ENCODE results near the gene MAP3K12.
"Not testable (repeated sequence)": the region's sequence is repeated elsewhere in the genome, so short reads cannot be mapped to it uniquely, and the experiment has no call there.

The MAP3K12 gene
- total RNA-seq, result 42.8 to 50.2 reads per million in 2 donors

GRCh38 chr12:53499266-53500141 lies at the start of gene MAP3K12:
MAP3K12 (minus strand) TSS chr12:53499458; CDS start chr12:53487391, 12,067 bp downstream.
- DNase-seq, result peak; percentile 56

- DNase-seq, result not testable (repeated sequence)
Measured at GRCh38 chr12:53548354-53548753, 49.1 kb upstream of the MAP3K12 start.

DNA sequence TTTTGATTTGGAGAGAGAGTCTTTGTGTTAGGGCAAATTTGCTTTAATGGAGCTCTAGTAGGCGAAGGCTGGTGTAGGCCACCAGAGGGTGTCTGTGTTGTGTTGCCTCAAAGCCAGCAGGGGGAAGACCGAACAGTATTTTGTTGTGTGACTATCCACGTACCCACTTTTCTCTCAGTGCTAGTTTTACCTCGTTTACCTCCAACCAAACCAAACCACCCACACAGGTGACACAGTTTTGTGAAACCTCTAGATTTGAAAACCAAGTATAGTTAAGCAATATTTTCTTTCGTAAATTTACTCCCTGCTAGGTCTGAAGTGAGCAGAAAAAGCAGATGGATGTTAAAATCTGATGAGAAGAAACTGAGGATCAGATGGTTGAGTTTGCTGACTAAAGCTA lies 44.3 kb upstream of the MAP3K12 start:
- DNase-seq, result no peak

GRCh38 chr12:53539526-53539925 lies 40.3 kb upstream of the MAP3K12 start:
- no peak for DNase-seq

GRCh38 chr12:53538209-53538689 lies 39.0 kb upstream of the MAP3K12 start:
- no peak for DNase-seq

- no peak for DNase-seq
Measured at GRCh38 chr12:53536962-53537361, 37.7 kb upstream of the MAP3K12 start.

DNA sequence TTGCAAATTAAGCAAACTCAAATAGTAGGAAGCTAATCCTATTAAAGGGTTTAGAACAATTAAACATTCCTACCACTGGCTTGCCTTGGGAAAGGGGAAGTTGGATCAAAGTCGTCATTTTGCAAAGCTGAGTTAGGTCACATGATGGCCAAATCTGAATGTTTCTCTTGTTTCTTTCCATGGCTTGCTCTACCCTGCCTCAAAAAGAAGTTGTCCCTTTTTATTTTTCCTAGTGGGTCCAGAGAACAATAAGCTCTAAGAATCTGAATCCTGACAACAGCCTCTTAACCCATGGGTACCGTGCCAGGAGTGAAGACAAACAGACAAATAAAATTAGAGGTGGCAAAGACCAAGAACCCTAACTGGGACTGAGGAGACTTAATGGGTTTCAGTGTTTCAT lies 34.2 kb upstream of the MAP3K12 start:
- no peak for DNase-seq

DNA sequence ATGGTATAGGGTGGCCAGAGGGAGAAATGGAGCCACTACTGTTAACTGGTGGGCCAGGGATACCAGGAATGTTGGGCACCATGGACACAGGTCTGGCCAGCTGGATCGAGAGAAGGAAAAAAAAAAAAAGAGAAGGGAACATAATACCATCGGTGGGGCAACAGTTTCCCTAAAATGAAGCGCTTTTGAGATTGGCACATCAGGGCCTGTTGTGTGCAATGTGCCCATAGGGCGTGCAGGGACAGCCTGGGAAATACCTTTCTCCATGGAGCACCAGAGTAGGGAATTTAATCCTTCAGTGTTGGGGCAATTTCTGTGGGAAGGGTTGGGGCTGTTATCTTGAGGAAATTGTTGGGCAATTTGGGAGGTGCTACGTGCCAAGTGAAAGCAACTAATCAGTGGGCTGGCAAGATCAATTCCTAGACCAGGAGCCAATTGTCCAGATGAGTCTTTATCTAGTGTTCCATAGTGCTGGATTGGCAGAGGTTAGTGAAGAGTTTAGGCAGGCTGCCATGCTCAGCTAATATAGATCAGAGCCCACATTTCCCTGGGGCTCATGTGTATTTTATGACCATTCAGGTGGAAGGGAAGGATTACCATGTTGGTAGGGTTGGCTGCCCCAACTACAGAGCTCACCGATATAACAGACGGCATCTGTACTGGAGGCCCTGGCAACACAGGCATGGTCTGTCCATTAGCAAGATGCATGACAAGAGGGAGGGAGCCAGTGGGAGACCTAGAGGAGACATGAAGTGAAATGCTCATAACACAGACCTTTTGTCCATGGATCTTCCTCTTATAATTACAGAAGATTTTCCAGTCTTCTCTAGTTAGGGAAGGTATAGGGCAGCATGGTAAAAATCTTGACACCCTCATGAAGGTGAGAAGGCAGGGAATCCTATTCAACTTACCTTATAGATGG lies 33.5 kb upstream of the MAP3K12 start:
- DNase-seq, result no peak

DNA sequence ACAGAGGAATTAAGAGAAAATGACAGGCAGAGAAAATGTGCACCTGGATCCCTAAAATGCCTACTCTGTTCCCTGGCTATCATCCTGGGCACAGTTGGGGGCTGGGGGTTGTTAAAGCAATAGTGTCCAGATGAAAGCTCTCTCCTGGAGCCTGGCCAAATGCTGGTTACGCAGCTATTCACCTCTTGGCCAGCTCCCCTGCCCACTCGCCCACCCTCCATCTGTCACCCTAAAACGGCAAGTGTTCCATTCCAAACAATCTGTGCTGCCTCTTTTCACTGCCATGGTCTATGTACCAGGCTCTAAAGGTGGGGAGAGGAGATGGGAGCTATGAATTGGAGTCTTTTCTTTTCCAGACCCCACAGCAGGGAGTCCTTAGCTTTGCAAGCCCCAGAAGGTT lies 32.8 kb upstream of the MAP3K12 start:
- no peak for DNase-seq

DNA sequence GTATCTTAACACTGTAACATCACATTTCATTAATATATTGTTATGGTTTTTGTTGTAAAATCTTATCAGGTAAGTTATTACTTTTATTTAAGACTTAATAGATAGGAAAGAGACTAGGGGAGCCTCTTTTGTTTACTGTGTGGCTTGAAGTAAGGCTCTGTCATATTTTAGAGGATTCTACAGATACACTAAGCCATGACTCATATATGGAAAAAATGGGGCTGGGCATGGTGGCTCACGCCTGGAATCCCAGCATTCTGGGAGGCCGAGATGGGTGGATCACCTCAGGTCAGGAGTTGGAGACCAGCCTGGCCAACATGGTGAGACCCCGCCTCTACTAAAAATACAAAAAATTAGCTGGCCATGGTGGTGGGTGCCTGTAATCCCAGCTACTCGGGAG lies 31.7 kb upstream of the MAP3K12 start:
- DNase-seq, result no peak

- DNase-seq, result no peak
Measured at GRCh38 chr12:53530061-53530460, 30.8 kb upstream of the MAP3K12 start.

GRCh38 chr12:53524476-53524875 lies 25.2 kb upstream of the MAP3K12 start:
- DNase-seq, result no peak

DNA sequence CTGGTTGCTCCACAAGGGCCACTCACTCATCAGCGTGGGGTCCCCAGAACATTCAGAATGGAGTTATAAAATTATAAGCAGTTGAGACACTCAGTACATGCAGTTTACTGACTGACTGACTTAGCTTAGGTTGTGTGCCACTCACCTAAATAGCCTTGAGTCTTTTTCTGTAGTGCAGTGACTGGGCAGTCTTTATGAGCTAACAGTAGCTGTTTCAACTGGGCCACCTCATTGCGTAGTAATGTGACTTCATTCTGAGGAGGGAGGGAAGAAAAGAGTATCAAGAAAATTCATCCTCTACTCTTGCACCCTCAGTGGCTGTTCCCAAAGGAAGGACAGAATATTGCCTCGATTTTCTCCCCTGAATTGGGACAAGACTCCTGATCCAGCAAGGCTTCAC lies 23.9 kb upstream of the MAP3K12 start:
- DNase-seq, result no peak

GRCh38 chr12:53518381-53518780 lies 19.1 kb upstream of the MAP3K12 start:
- DNase-seq, result no peak

- DNase-seq, result no peak
Measured at GRCh38 chr12:53516758-53517455, 17.6 kb upstream of the MAP3K12 start.

DNA sequence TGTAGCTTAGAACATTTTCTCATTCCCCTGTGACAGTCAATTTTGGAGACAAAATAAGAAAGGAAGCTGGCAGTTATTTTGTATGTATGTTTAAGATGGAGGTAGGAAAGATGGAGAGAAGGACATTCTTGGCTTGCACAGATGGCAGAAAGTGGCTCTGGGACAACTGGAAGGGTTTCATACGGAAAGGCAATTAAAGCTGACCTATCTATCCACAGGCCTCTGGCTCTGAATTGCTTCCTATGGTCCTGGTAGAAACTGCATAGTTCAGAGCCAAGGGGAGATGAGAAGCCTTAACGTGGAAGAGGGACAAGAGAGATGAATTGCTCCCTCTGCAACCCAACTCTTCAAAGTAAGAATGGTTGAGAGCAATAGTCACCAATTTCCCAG lies 16.0 kb upstream of the MAP3K12 start:
- DNase-seq, result no peak

- no peak for DNase-seq
Measured at GRCh38 chr12:53514628-53515290, 15.5 kb upstream of the MAP3K12 start.

DNA sequence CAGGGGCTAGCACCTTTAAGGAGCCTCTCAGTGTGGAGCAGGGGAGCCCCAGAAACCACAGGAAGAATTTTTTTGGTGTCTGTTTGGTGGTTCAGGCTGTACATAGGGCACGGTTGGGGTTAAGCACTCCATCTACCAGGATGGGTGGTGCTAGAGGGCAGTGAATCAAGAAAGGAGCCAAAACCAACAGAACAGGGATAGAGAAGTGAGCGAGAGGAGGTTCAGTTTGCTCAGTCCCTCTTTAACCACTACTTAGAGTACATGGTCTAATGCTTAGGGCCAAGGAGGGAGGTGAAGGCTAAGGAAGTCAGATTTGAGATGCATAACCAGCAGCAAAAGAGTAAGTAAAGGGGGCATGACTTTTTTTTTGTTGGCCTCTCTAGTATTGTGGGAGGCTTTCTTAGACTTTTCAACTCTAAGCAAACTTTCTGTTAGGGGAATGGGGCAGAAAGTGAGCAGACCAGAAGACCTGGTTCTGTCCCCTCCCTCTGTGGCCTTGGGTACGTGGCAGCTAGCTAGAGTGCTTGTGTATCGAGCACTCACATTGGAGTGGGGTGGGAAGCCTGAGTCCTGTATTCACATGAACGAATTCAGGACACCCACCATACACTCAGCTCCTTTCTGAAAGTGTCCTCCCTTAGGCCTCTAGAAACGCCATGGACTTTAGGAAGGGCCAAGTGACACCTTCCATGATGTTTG lies 14.6 kb upstream of the MAP3K12 start:
- DNase-seq, result no peak

DNA sequence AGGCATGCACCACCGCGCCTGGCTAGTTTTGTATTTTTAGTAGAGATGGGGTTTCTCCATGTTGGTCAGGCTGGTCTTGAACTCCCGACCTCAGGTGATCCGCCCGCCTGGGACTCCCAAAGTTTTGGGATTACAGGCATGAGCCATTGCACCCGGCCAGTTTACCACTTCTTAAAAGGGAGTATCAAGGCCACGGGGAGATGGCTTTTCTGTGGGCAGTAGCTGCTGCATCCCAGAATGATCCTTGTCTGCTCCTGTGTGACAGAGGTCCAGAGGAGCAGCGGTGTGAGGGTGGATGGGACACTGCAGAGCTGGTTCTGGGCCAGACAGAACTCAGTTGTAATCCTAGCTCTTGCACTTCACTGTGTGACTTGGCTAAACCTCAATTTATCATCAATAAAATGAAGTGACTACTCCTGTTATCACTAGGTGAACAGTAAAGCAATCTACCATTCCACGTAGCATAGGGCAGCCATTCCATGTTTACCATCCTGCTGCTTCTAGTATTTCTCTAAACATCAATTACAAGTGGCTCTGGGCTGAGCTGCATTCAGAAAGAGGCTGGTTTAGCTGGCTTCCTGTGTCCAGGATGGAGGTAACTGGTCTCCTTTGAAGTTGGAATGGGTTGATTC lies 11.0 kb upstream of the MAP3K12 start:
- no peak for DNase-seq

DNA sequence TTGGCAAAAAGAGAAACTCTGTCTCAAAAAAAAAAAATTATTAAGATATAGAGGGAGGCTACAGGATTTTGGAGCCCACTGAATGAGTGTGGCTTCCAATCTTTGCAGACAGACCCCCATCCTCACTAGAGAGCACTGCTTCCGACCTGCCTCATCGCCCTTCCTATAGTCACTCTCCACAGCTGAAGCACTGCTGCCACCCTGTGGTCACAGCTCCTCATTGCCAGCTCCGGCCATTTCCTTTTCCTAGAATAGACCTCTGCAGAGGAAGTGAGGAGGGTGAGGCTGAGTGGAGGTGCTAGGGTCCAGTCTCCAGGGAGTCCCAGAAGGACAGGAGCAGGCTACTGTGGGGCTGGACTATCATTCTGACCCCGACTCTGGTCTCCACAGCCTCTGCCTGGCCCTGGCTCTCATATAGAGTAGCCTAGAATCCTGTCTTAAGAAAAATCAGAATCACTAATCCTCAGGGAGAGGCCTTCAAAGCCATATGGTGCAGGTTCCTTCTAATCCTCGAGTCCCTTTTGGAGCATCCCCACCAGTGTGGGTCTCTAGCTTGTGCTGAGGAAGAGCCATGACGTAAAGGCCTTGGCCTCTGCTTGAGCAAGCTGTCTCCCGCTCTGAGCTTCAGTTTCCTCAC lies 9.4 kb upstream of the MAP3K12 start:
- no peak for DNase-seq

DNA sequence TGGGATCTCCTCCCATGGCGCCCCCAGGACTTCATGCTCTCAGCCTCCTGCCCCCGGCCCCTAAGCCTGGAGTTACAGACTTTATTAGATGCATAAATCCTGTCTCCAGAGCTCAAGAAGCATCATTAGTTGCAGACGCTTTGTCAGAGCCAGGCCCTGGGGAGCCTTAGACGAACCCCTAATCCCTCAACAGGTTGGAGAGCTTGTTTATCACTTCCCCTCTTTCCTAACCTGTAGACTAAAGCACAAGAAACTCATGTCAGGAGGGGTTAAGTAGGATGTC lies 8.3 kb upstream of the MAP3K12 start:
- no peak for DNase-seq

Data from activated gamma-delta T cell (primary cell).